ENCODE data around the gene FHDC1.

The FHDC1 gene

GRCh38 chr4:152972821-152973628 is 36.9 kb downstream of the FHDC1 start:
- TF ChIP-seq CTCF (IDR thresholded peaks at IDR 0.05; ENCODE audit: borderline replicate concordance, insufficient read depth, low read depth, low read length): no peak

DNA sequence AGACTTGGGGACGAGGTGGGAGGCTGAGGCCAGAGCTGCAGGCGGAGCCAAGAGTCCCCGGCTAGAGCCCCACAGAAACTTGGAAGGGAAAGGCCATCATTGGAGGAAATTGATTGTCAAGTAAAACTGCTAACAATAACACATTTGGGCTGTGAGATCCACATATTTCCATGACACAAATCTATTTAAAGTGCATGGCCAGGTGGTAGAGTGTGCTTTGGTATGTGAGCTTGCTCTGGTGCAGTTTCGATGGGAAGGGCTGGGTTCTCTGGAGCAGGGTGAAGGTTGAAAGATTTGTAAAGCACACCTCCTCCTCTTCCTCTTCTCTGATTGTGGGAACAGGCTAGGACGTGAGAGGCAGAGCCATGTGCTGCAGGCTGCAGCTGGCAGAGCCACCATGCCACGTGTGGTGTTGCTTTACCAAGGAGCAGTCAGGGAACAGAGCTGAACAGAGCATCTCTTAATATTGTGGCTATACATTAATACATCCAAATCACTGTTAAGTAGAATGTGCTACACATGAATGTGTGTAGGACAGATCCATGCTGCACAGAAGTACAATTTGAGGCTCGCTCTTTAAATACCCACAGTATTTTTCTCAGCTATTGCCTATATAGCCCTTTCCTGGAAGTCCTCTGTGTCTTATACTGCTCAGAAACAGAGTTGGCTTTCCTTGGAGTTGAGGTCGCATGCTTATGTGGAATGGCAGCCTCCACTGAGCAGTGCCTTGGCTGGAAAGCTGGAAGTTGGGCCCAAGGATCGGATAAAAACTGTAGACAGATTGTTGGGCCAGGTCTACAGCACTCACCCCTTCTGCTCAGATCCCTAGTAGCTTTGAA is 37.7 kb downstream of the FHDC1 start:
- TF ChIP-seq CTCF (IDR thresholded peaks at IDR 0.05; ENCODE audit: borderline replicate concordance, insufficient read depth, low read depth, low read length): no peak
- no peak overlapping the region for H3K4me3 ChIP-seq (ENCODE audit: low read depth, low read length)

More at GRCh38 chr4:152972821-152973628, 36.9 kb downstream of the FHDC1 start:
- H3K4me3 ChIP-seq (ENCODE audit: low read depth, low read length): no peak overlapping the region

- no peak for TF ChIP-seq CTCF (IDR thresholded peaks at IDR 0.05; ENCODE audit: borderline replicate concordance, insufficient read depth, low read depth, low read length)
- H3K4me3 ChIP-seq (ENCODE audit: low read depth, low read length): no peak overlapping the region
These were observed 38.6 kb downstream of the FHDC1 start for GRCh38 chr4:152974468-152975379.

GRCh38 chr4:152975380-152976211 is 39.5 kb downstream of the FHDC1 start:
- no peak overlapping the region for H3K4me3 ChIP-seq (ENCODE audit: low read depth, low read length)
- no peak for TF ChIP-seq CTCF (IDR thresholded peaks at IDR 0.05; ENCODE audit: borderline replicate concordance, insufficient read depth, low read depth, low read length)

- H3K4me3 ChIP-seq (ENCODE audit: low read depth, low read length): no peak overlapping the region
- TF ChIP-seq CTCF (IDR thresholded peaks at IDR 0.05; ENCODE audit: borderline replicate concordance, insufficient read depth, low read depth, low read length): no peak
These were observed 40.2 kb downstream of the FHDC1 start for GRCh38 chr4:152976212-152976761.

Data from GM12875 (cell line).